ENCODE results near the gene TNNT2.
A peak's percentile ranks its signal among the peaks of the same experiment; 100 is the strongest.

The TNNT2 gene

GRCh38 chr1:201396861-201397464 lies 19.5 kb upstream of the TNNT2 start:
- DNase-seq (ENCODE audit: insufficient read length, low spot score) (peak; percentile 60), FAIRE-seq (no peak)
- TF ChIP-seq POLR2A (IDR thresholded peaks at IDR 0.05; ENCODE audit: low read depth, low read length) = no peak

- DNase-seq (ENCODE audit: insufficient read length, low spot score) (no peak), FAIRE-seq (no peak)
- no peak for TF ChIP-seq POLR2A (IDR thresholded peaks at IDR 0.05; ENCODE audit: low read depth, low read length)
These were observed 18.5 kb upstream of the TNNT2 start for GRCh38 chr1:201395936-201396335.

- FAIRE-seq (no peak), DNase-seq (ENCODE audit: insufficient read length, low spot score) (no peak)
- no peak for TF ChIP-seq POLR2A (IDR thresholded peaks at IDR 0.05; ENCODE audit: low read depth, low read length)
These were observed 17.1 kb upstream of the TNNT2 start for GRCh38 chr1:201394591-201394990.

GRCh38 chr1:201393076-201393475 lies 15.6 kb upstream of the TNNT2 start:
- FAIRE-seq = no peak
- DNase-seq (ENCODE audit: insufficient read length, low spot score) = no peak
- no peak for TF ChIP-seq POLR2A (IDR thresholded peaks at IDR 0.05; ENCODE audit: low read depth, low read length)

GRCh38 chr1:201391651-201392511 lies 14.4 kb upstream of the TNNT2 start:
- TF ChIP-seq POLR2A (IDR thresholded peaks at IDR 0.05; ENCODE audit: low read depth, low read length) = no peak
- FAIRE-seq = no peak
- no peak for DNase-seq (ENCODE audit: insufficient read length, low spot score)

GRCh38 chr1:201391225-201391624 lies 13.7 kb upstream of the TNNT2 start:
- FAIRE-seq (no peak), DNase-seq (ENCODE audit: insufficient read length, low spot score) (no peak)
- TF ChIP-seq POLR2A (IDR thresholded peaks at IDR 0.05; ENCODE audit: low read depth, low read length) = no peak

GRCh38 chr1:201389051-201389450 lies 11.6 kb upstream of the TNNT2 start:
- TF ChIP-seq POLR2A (IDR thresholded peaks at IDR 0.05; ENCODE audit: low read depth, low read length) = no peak
- no peak for FAIRE-seq
- no peak for DNase-seq (ENCODE audit: insufficient read length, low spot score)

- no peak for TF ChIP-seq POLR2A (IDR thresholded peaks at IDR 0.05; ENCODE audit: low read depth, low read length)
- no peak for FAIRE-seq
- DNase-seq (ENCODE audit: insufficient read length, low spot score) = no peak
These were observed 8.7 kb upstream of the TNNT2 start for GRCh38 chr1:201386208-201386607.

GRCh38 chr1:201385299-201385891 lies 7.9 kb upstream of the TNNT2 start:
- FAIRE-seq (no peak), DNase-seq (ENCODE audit: insufficient read length, low spot score) (peak; percentile 77)
- TF ChIP-seq POLR2A (IDR thresholded peaks at IDR 0.05; ENCODE audit: low read depth, low read length) = no peak

- DNase-seq (ENCODE audit: insufficient read length, low spot score) (no peak), FAIRE-seq (no peak)
- TF ChIP-seq POLR2A (IDR thresholded peaks at IDR 0.05; ENCODE audit: low read depth, low read length) = no peak
These were observed 6.9 kb upstream of the TNNT2 start for GRCh38 chr1:201384406-201384782.

- DNase-seq (ENCODE audit: insufficient read length, low spot score) (peak; percentile 84), FAIRE-seq (no peak)
- TF ChIP-seq POLR2A (IDR thresholded peaks at IDR 0.05; ENCODE audit: low read depth, low read length) = no peak
These were observed 6.3 kb upstream of the TNNT2 start for GRCh38 chr1:201383647-201384405.

GRCh38 chr1:201381130-201381529 lies 3.6 kb upstream of the TNNT2 start:
- DNase-seq (ENCODE audit: insufficient read length, low spot score) (no peak), FAIRE-seq (no peak)
- no peak for TF ChIP-seq POLR2A (IDR thresholded peaks at IDR 0.05; ENCODE audit: low read depth, low read length)

- TF ChIP-seq POLR2A (IDR thresholded peaks at IDR 0.05; ENCODE audit: low read depth, low read length) = no peak
- no peak for DNase-seq (ENCODE audit: insufficient read length, low spot score)
- FAIRE-seq = no peak
These were observed 2.3 kb upstream of the TNNT2 start for GRCh38 chr1:201379733-201380242.

- no peak for FAIRE-seq
These were observed 1.3 kb upstream of the TNNT2 start for GRCh38 chr1:201378804-201379203.

More at GRCh38 chr1:201378804-201379203, 1.3 kb upstream of the TNNT2 start:
- no peak for DNase-seq (ENCODE audit: insufficient read length, low spot score)
- no peak for TF ChIP-seq POLR2A (IDR thresholded peaks at IDR 0.05; ENCODE audit: low read depth, low read length)

All from H54 (cell line).